Measurements from ENCODE around the gene UXT. TPM values are rescaled to one million over a fixed set of nuclear protein-coding genes. Genes with fewer than 3 reads are reported as not detected.

UXT gene
- total and polyA plus RNA-seq, 2 donors (not counting 3 experiments of a cell fraction or from before 2014, with no cell fraction given), result 91.2 to 153 TPM

GRCh38 chrX:47610511-47610910 is 48.5 kb downstream of the UXT start:
- H3K27me3 ChIP-seq (ENCODE audit: control insufficient read depth in 2 of 2, insufficient read depth in 2 of 2, low read length in 2 of 2), result peaks cover 0 to under 1% of the 10 kb centered on the region in 2 experiments
- no peaks in the 10 kb centered on the region for H3K4me1 ChIP-seq (ENCODE audit: control insufficient read depth, extremely low read depth, insufficient read depth, low read length)
- ChIA-PET POLR2A (no interaction called here), CTCF (no interaction called here)
- H3K9ac ChIP-seq (replicated peaks; ENCODE audit: extremely low read depth, insufficient read depth, low read length), result no peak overlapping the region
- no peak overlapping the region for H3K4me2 ChIP-seq (ENCODE audit: insufficient read depth, low read length)
- H3K27ac ChIP-seq (ENCODE audit: insufficient read depth, low read depth, low read length), result no peak overlapping the region
- no peaks in the 10 kb centered on the region for H3K9me1 ChIP-seq (replicated peaks; ENCODE audit: control insufficient read depth, extremely low read depth, insufficient read depth, low read length)
- BruUV-seq (replicated peaks), result no TSS peak
- H3K9me3 ChIP-seq (replicated peaks; ENCODE audit: control insufficient read depth, insufficient read depth, low read length), result no peaks in the 10 kb centered on the region
- no peaks in the 10 kb centered on the region for H4K20me1 ChIP-seq (replicated peaks; ENCODE audit: control insufficient read depth, extremely low read depth, insufficient read depth, low read length)
- no peaks in the 10 kb centered on the region for H3K79me2 ChIP-seq (ENCODE audit: control insufficient read depth, insufficient read depth, low read length)
- no peak overlapping the region for H2AFZ ChIP-seq (ENCODE audit: low read depth, low read length)
- dilution Hi-C loops (cut with MboI; ENCODE audit: extremely low pct_ligation_motif_present, low sequenced_read_pairs) (no loop called here), intact Hi-C loops (cut with micrococcal nuclease) (no loop called here)
- H3K4me3 ChIP-seq (replicated peaks in 1 of 3; ENCODE audit: insufficient read depth in 1 of 3, low read depth in 1 of 3, low read length in 3 of 3), result no peak overlapping the region
- TF ChIP-seq POLR2AphosphoS5 (IDR thresholded peaks at IDR 0.05; ENCODE audit: insufficient read depth, low read depth, low read length), result no peak
- H3K36me3 ChIP-seq (ENCODE audit: control insufficient read depth in 2 of 2, extremely low read depth in 1 of 2, insufficient read depth in 2 of 2, low read length in 2 of 2), result no peaks in the 10 kb centered on the region
- FAIRE-seq (no peak), DNase-seq (ENCODE audit: low read depth, low spot score) (no peak)

DNA sequence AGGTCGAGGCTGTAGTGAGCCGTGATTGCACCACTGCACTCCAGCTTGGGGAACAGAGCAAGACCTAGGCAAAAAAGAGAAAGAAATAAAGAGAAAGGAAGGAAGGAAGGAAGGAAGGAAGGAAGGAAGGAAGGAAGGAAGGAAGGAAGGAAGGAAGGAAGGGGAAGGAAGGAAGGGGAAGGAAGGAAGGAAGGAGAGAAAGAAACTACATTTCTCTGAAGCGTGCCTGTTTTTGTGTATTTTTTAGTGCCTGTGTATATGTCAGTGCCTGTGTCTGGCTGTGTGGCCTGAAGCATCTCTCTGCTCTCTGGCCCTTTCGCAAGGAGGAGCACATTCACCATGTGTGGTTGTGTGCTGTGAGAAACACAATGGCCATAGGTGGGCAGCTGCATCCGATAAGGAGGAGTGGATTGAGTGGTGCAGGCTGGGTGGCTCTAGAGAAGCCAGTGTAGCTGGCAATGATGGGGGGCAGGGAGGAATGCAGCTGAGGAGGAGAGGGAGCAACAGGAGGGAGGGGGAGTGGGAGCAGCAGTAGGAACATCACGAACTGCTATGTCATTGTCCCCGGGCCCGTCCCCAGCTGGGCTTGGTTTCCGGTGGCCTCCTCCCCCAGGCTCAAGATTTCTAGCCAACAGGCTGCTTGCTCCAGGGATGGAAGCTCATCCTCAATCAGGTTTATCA is 50.7 kb downstream of the UXT start:
- H3K79me2 ChIP-seq (ENCODE audit: control insufficient read depth, insufficient read depth, low read length), result no peaks in the 10 kb centered on the region
- FAIRE-seq (no peak), DNase-seq (ENCODE audit: low read depth, low spot score) (no peak)
- H3K4me3 ChIP-seq (replicated peaks in 1 of 3; ENCODE audit: insufficient read depth in 1 of 3, low read depth in 1 of 3, low read length in 3 of 3), result no peak overlapping the region
- H3K4me1 ChIP-seq (ENCODE audit: control insufficient read depth, extremely low read depth, insufficient read depth, low read length), result no peaks in the 10 kb centered on the region
- H3K9me3 ChIP-seq (replicated peaks; ENCODE audit: control insufficient read depth, insufficient read depth, low read length), result no peaks in the 10 kb centered on the region
- no peaks in the 10 kb centered on the region for H3K9me1 ChIP-seq (replicated peaks; ENCODE audit: control insufficient read depth, extremely low read depth, insufficient read depth, low read length)
- H3K27ac ChIP-seq (ENCODE audit: insufficient read depth, low read depth, low read length), result no peak overlapping the region
- peaks cover 0 to 5% of the 10 kb centered on the region in 2 experiments for H3K27me3 ChIP-seq (ENCODE audit: control insufficient read depth in 2 of 2, insufficient read depth in 2 of 2, low read length in 2 of 2)
- no peak for TF ChIP-seq MYC (IDR thresholded peaks at IDR 0.05; ENCODE audit: low read depth, low read length)
- TF ChIP-seq GATA2 (IDR thresholded peaks at IDR 0.05; ENCODE audit: insufficient read depth, insufficient read length, low read depth, low read length), result no peak
- TF ChIP-seq CTCF (IDR thresholded peaks at IDR 0.05; ENCODE audit: extremely low read depth in 1 of 2, insufficient read depth in 1 of 2, low read depth in 1 of 2, low read length in 2 of 2), result no peak
- TF ChIP-seq, protein P1, sequence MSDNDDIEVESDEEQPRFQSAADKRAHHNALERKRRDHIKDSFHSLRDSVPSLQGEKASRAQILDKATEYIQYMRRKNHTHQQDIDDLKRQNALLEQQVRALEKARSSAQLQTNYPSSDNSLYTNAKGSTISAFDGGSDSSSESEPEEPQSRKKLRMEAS (IDR thresholded peaks at IDR 0.05; ENCODE audit: insufficient read depth, insufficient read length), result no peak
- TF ChIP-seq POLR2A (IDR thresholded peaks at IDR 0.05; ENCODE audit: low read depth, low read length), result no peak
- no peak for TF ChIP-seq FOS (IDR thresholded peaks at IDR 0.05; ENCODE audit: borderline replicate concordance, insufficient read depth, low read length)
- no peak for TF ChIP-seq JUN (IDR thresholded peaks at IDR 0.05; ENCODE audit: borderline replicate concordance, insufficient read depth, insufficient read length, low read depth)
- no peak for TF ChIP-seq POLR2AphosphoS5 (IDR thresholded peaks at IDR 0.05; ENCODE audit: insufficient read depth, low read depth, low read length)
- no peak for TF ChIP-seq EZH2 (IDR thresholded peaks at IDR 0.05; ENCODE audit: borderline replicate concordance, low read depth, low read length, severe bottlenecking)
- CTCF ChIA-PET, result no interaction called here
- H4K20me1 ChIP-seq (replicated peaks; ENCODE audit: control insufficient read depth, extremely low read depth, insufficient read depth, low read length), result no peaks in the 10 kb centered on the region
- no peak overlapping the region for H2AFZ ChIP-seq (ENCODE audit: low read depth, low read length)
- no peak overlapping the region for H3K9ac ChIP-seq (replicated peaks; ENCODE audit: extremely low read depth, insufficient read depth, low read length)
- POLR2A ChIA-PET, result no interaction called here
- intact Hi-C loops (cut with micrococcal nuclease), result no loop called here
- H3K4me2 ChIP-seq (ENCODE audit: insufficient read depth, low read length), result no peak overlapping the region
- dilution Hi-C loops (cut with MboI; ENCODE audit: extremely low pct_ligation_motif_present, low sequenced_read_pairs), result no loop called here
- H3K36me3 ChIP-seq (ENCODE audit: control insufficient read depth in 2 of 2, extremely low read depth in 1 of 2, insufficient read depth in 2 of 2, low read length in 2 of 2), result no peaks in the 10 kb centered on the region
- no TSS peak for BruUV-seq (replicated peaks)

Measured in endothelial cell of umbilical vein (primary cell).